ENCODE results near the gene GAS2L3. TPM values are rescaled to one million over a fixed set of nuclear protein-coding genes. Genes with fewer than 3 reads are reported as not detected.

GAS2L3 gene
- total RNA-seq (under 1 TPM; 0.42 to 0.75 TPM), polyA plus RNA-seq (not detected)

- Histone ChIP-seq H3K27ac (ENCODE audit: low read depth, low read length) (no peak within 1 kb of the TSS), H3K36me3 (ENCODE audit: insufficient read depth, low read length) (no peaks in the 10 kb centered on the region), H3K4me1 (ENCODE audit: insufficient read depth, low read length) (peaks cover 3% of the 10 kb centered on the region), H3K4me3 (ENCODE audit: low read length) (peak within 1 kb of the TSS; percentile 66), H3K9me3 (ENCODE audit: low read length) (no peaks in the 10 kb centered on the region), H3K27me3 (ENCODE audit: insufficient read depth, low read length, poor library complexity, severe bottlenecking) (no peaks in the 10 kb centered on the region)
- DNase-seq, result peak; percentile 25 to 49 (median 29)
- ChIA-PET POLR2A (no interaction called here), CTCF (no interaction called here)
- H3K27ac Mint-ChIP-seq, result peak within 1 kb of the TSS in 2 of 8 donors; percentile 9 to 82
- peaks cover 0 to 1% (median 0%) of the 10 kb centered on the region in 3 donors for H3K36me3 Mint-ChIP-seq
- H3K9me3 Mint-ChIP-seq, result no peaks in the 10 kb centered on the region
- peaks cover 16 to 26% of the 10 kb centered on the region in 2 donors for H3K27me3 Mint-ChIP-seq
- H3K4me3 Mint-ChIP-seq, result peak within 1 kb of the TSS; percentile 82 to 90 (median 86)
- peaks cover 10 to 16% (median 15%) of the 10 kb centered on the region in 3 donors for H3K4me1 Mint-ChIP-seq
Observed at GRCh38 chr12:100573292-100574186, at the start of gene GAS2L3. GAS2L3 (plus strand) TSS chr12:100573684; CDS start chr12:100594905, 21,221 bp downstream.

GRCh38 chr12:100528034-100528433, 45.5 kb upstream of the GAS2L3 start:
- no peak for DNase-seq
- Histone ChIP-seq H3K27ac (ENCODE audit: low read depth, low read length) (no peak overlapping the region), H3K27me3 (ENCODE audit: insufficient read depth, low read length, poor library complexity, severe bottlenecking) (no peaks in the 10 kb centered on the region), H3K4me3 (ENCODE audit: low read length) (no peak overlapping the region), H3K36me3 (ENCODE audit: insufficient read depth, low read length) (no peaks in the 10 kb centered on the region), H3K4me1 (ENCODE audit: insufficient read depth, low read length) (no peaks in the 10 kb centered on the region), H3K9me3 (ENCODE audit: low read length) (no peaks in the 10 kb centered on the region)
- H3K4me3 Mint-ChIP-seq, result no peak overlapping the region
- H3K9me3 Mint-ChIP-seq, result peaks cover 0 to 6% (median 0%) of the 10 kb centered on the region in 5 donors
- H3K27me3 Mint-ChIP-seq, result peaks cover 0 to 10% of the 10 kb centered on the region in 2 donors
- no peaks in the 10 kb centered on the region for H3K36me3 Mint-ChIP-seq
- ChIA-PET CTCF (no interaction called here), POLR2A (no interaction called here)
- no peak overlapping the region for H3K27ac Mint-ChIP-seq
- no peaks in the 10 kb centered on the region for H3K4me1 Mint-ChIP-seq

GRCh38 chr12:100528471-100529127, 44.9 kb upstream of the GAS2L3 start:
- Histone ChIP-seq H3K27me3 (ENCODE audit: insufficient read depth, low read length, poor library complexity, severe bottlenecking) (no peaks in the 10 kb centered on the region), H3K4me1 (ENCODE audit: insufficient read depth, low read length) (no peaks in the 10 kb centered on the region), H3K4me3 (ENCODE audit: low read length) (no peak overlapping the region), H3K27ac (ENCODE audit: low read depth, low read length) (no peak overlapping the region), H3K36me3 (ENCODE audit: insufficient read depth, low read length) (no peaks in the 10 kb centered on the region), H3K9me3 (ENCODE audit: low read length) (no peaks in the 10 kb centered on the region)
- peaks cover 0 to 6% (median 0%) of the 10 kb centered on the region in 5 donors for H3K9me3 Mint-ChIP-seq
- no peak overlapping the region for H3K4me3 Mint-ChIP-seq
- no peaks in the 10 kb centered on the region for H3K36me3 Mint-ChIP-seq
- ChIA-PET POLR2A (no interaction called here), CTCF (no interaction called here)
- peaks cover 0 to 10% of the 10 kb centered on the region in 2 donors for H3K27me3 Mint-ChIP-seq
- no peak for DNase-seq
- H3K4me1 Mint-ChIP-seq, result no peaks in the 10 kb centered on the region
- H3K27ac Mint-ChIP-seq, result no peak overlapping the region

GRCh38 chr12:100529756-100530350, 43.6 kb upstream of the GAS2L3 start:
- H3K4me1 ChIP-seq (ENCODE audit: insufficient read depth, low read length), result no peaks in the 10 kb centered on the region
- DNase-seq, result no peak
- ChIA-PET POLR2A (no interaction called here), CTCF (no interaction called here)
- Mint-ChIP-seq H3K36me3 (no peaks in the 10 kb centered on the region), H3K4me3 (no peak overlapping the region), H3K4me1 (no peaks in the 10 kb centered on the region), H3K27ac (no peak overlapping the region), H3K9me3 (peaks cover 0 to 6% (median 0%) of the 10 kb centered on the region in 5 donors), H3K27me3 (peaks cover 1 to 19% of the 10 kb centered on the region in 2 donors)
- H3K4me3 ChIP-seq (ENCODE audit: low read length), result no peak overlapping the region
- H3K27ac ChIP-seq (ENCODE audit: low read depth, low read length), result no peak overlapping the region
- H3K36me3 ChIP-seq (ENCODE audit: insufficient read depth, low read length), result no peaks in the 10 kb centered on the region
- no peaks in the 10 kb centered on the region for H3K9me3 ChIP-seq (ENCODE audit: low read length)
- no peaks in the 10 kb centered on the region for H3K27me3 ChIP-seq (ENCODE audit: insufficient read depth, low read length, poor library complexity, severe bottlenecking)

GRCh38 chr12:100533376-100533775, 40.1 kb upstream of the GAS2L3 start:
- Histone ChIP-seq H3K4me3 (ENCODE audit: low read length) (no peak overlapping the region), H3K9me3 (ENCODE audit: low read length) (no peaks in the 10 kb centered on the region), H3K27ac (ENCODE audit: low read depth, low read length) (no peak overlapping the region), H3K36me3 (ENCODE audit: insufficient read depth, low read length) (no peaks in the 10 kb centered on the region), H3K27me3 (ENCODE audit: insufficient read depth, low read length, poor library complexity, severe bottlenecking) (no peaks in the 10 kb centered on the region), H3K4me1 (ENCODE audit: insufficient read depth, low read length) (no peaks in the 10 kb centered on the region)
- Mint-ChIP-seq H3K4me1 (no peaks in the 10 kb centered on the region), H3K9me3 (peaks cover 0 to 2% (median 0%) of the 10 kb centered on the region in 5 donors), H3K27ac (no peak overlapping the region), H3K27me3 (peaks cover 1 to 29% of the 10 kb centered on the region in 2 donors), H3K4me3 (no peak overlapping the region), H3K36me3 (no peaks in the 10 kb centered on the region)
- POLR2A ChIA-PET, result no interaction called here
- no peak for DNase-seq
- CTCF ChIA-PET, result no interaction called here

- ChIA-PET CTCF (no interaction called here), POLR2A (no interaction called here)
- DNase-seq, result no peak
- H3K4me1 Mint-ChIP-seq, result no peaks in the 10 kb centered on the region
- no peaks in the 10 kb centered on the region for H3K27me3 ChIP-seq (ENCODE audit: insufficient read depth, low read length, poor library complexity, severe bottlenecking)
- no peaks in the 10 kb centered on the region for H3K4me1 ChIP-seq (ENCODE audit: insufficient read depth, low read length)
- no peak overlapping the region for H3K4me3 ChIP-seq (ENCODE audit: low read length)
- H3K4me3 Mint-ChIP-seq, result no peak overlapping the region
- H3K27ac ChIP-seq (ENCODE audit: low read depth, low read length), result no peak overlapping the region
- no peak overlapping the region for H3K27ac Mint-ChIP-seq
- H3K27me3 Mint-ChIP-seq, result peaks cover 1 to 26% of the 10 kb centered on the region in 2 donors
- peaks cover 0 to 1% (median 0%) of the 10 kb centered on the region in 5 donors for H3K9me3 Mint-ChIP-seq
- no peaks in the 10 kb centered on the region for H3K9me3 ChIP-seq (ENCODE audit: low read length)
- no peaks in the 10 kb centered on the region for H3K36me3 Mint-ChIP-seq
- H3K36me3 ChIP-seq (ENCODE audit: insufficient read depth, low read length), result no peaks in the 10 kb centered on the region
Observed at GRCh38 chr12:100534625-100535227, 38.8 kb upstream of the GAS2L3 start.

GRCh38 chr12:100539202-100539601, 34.3 kb upstream of the GAS2L3 start:
- H3K27ac ChIP-seq (ENCODE audit: low read depth, low read length), result no peak overlapping the region
- no peaks in the 10 kb centered on the region for H3K27me3 ChIP-seq (ENCODE audit: insufficient read depth, low read length, poor library complexity, severe bottlenecking)
- Mint-ChIP-seq H3K9me3 (no peaks in the 10 kb centered on the region), H3K27me3 (peaks cover 1 to 24% of the 10 kb centered on the region in 2 donors), H3K27ac (no peak overlapping the region), H3K36me3 (no peaks in the 10 kb centered on the region), H3K4me3 (no peak overlapping the region), H3K4me1 (no peaks in the 10 kb centered on the region)
- no peaks in the 10 kb centered on the region for H3K36me3 ChIP-seq (ENCODE audit: insufficient read depth, low read length)
- no peak for DNase-seq
- CTCF ChIA-PET, result no interaction called here
- H3K4me1 ChIP-seq (ENCODE audit: insufficient read depth, low read length), result no peaks in the 10 kb centered on the region
- no peaks in the 10 kb centered on the region for H3K9me3 ChIP-seq (ENCODE audit: low read length)
- POLR2A ChIA-PET, result no interaction called here
- H3K4me3 ChIP-seq (ENCODE audit: low read length), result no peak overlapping the region

- Mint-ChIP-seq H3K27me3 (peaks cover 0 to 7% of the 10 kb centered on the region in 2 donors), H3K9me3 (no peaks in the 10 kb centered on the region), H3K36me3 (no peaks in the 10 kb centered on the region), H3K4me3 (no peak overlapping the region), H3K4me1 (no peaks in the 10 kb centered on the region), H3K27ac (no peak overlapping the region)
- H3K27ac ChIP-seq (ENCODE audit: low read depth, low read length), result no peak overlapping the region
- H3K4me1 ChIP-seq (ENCODE audit: insufficient read depth, low read length), result no peaks in the 10 kb centered on the region
- POLR2A ChIA-PET, result no interaction called here
- no peak for DNase-seq
- no peaks in the 10 kb centered on the region for H3K9me3 ChIP-seq (ENCODE audit: low read length)
- H3K36me3 ChIP-seq (ENCODE audit: insufficient read depth, low read length), result no peaks in the 10 kb centered on the region
- H3K4me3 ChIP-seq (ENCODE audit: low read length), result no peak overlapping the region
- CTCF ChIA-PET, result no interaction called here
- H3K27me3 ChIP-seq (ENCODE audit: insufficient read depth, low read length, poor library complexity, severe bottlenecking), result no peaks in the 10 kb centered on the region
Observed at GRCh38 chr12:100544165-100544564, 29.3 kb upstream of the GAS2L3 start.

All from CD8-positive, alpha-beta memory T cell (primary cell).